ENCODE results near the gene EEF2KMT.
"Not testable (repeated sequence)": the region's sequence is repeated elsewhere in the genome, so short reads cannot be mapped to it uniquely, and the experiment has no call there.

The EEF2KMT gene, protein sequence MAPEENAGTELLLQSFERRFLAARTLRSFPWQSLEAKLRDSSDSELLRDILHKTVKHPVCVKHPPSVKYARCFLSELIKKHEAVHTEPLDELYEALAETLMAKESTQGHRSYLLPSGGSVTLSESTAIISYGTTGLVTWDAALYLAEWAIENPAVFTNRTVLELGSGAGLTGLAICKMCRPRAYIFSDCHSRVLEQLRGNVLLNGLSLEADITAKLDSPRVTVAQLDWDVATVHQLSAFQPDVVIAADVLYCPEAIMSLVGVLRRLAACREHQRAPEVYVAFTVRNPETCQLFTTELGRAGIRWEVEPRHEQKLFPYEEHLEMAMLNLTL

GRCh38 chr16:5097470-5098220, at the start of gene EEF2KMT:
TSS of gene EEF2KMT (minus strand) at chr16:5097795. CDS start at chr16:5097739, 56 bp downstream.
- peak; percentile 99 for DNase-seq

DNA sequence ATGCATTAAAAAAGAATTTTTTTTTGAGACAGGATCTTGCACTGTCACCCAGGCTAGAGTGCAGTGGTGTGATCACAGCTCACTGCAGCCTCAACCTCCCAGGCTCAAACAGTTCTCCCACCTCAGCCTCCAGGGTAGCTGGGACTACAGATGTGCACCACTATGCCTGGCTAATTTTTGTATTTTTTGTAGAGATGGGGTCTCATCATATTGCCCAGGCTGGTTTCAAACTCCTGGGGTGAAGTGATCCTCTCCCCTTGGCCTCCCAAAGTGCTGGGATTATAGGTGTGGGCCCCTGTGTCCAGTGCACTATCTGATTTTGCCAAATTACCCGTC, 47.0 kb upstream of the EEF2KMT start:
- not testable (repeated sequence) for DNase-seq

DNA sequence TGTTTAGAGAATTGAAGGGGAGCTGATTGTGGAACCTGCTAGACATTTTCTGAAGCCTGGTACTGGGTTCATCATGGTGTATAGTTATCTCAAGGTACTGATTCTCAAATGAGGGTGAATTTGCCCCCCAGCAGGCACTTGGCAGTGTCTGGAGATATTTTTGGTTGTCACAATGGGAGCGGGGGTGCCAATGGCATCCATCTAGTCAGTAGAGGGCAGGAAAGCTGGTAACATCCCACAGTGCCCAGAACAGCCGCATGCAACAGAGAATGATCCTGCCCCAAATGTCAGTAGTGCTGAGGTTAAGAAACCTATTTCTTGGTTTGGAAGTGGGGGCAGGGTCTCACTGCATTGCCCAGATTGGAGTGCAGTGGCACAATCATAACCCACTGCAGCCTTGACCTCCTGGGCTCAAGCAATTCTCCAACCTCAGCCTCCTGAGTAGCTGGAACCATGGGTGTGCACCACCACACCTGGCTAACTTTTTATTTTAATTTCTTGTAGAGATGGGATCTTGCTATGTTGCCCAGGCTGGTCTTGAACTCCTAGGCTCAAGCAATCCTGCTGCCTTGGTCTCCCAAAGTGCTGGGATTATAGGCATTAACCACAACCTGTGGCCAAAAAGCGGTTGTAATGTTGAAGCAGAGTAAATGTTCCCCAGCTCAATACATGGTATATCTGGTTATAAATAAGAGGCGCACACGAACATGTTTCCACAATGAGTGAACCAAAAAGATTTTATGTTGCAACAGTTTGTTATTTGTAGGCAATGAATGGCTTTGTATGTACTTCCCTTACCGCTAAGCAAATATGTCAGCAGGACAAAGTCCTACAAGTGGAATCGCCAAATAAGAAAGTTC, 46.4 kb upstream of the EEF2KMT start:
- DNase-seq, result no peak

DNA sequence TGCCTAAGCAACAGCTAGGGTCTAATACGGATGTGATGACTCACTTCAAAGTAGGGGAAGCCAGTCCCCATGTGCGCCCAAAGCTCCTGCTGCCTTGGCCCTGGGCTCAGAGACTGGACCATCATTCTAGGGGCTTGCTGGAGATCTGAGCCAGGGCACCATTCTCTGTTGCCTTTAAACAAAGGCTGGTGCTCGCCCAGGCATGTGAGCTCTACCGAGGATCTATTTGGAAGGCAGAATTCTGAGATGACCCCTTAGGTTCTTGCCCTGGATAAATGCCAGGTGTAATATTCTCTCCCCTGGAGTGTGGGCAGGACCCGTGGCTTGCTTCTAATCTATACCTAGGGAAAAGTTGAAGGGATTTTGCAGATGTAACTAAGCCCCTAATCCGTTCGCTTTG, 42.6 kb upstream of the EEF2KMT start:
- DNase-seq, result not testable (repeated sequence)

DNA sequence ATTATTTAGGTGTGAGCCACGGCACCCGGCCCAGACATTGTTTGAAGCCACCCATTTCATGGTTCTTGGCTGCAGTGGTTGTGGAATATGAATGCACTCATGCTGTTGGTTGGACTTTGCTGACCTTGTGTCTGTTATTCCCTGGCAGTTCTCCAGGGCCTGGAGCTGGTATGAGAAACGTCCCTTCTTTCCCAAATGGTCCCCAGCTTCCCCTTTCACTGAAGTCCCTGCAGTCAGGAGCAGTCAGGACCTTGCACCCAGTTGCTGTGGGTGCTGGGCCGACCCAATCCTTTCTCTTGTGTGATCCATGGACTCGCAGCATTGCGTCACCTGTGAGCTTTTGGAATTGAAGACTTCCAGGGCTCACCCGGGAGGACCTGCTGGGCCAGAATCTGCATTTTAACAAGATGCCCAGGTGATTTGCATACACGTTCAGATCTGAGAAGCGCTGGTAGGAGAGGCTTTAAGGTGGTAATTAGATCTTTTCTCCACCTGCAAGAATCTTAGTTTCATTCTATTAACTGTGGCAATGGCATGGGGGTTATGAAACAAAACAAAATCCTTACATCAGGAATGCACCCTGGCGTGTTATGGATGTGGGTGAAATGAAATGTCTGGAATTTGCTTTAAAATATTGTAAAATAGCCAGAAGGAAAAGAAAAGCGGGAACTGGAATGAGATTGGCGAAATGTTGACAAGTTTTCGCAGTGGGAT, 37.3 kb upstream of the EEF2KMT start:
- not testable (repeated sequence) for DNase-seq

DNA sequence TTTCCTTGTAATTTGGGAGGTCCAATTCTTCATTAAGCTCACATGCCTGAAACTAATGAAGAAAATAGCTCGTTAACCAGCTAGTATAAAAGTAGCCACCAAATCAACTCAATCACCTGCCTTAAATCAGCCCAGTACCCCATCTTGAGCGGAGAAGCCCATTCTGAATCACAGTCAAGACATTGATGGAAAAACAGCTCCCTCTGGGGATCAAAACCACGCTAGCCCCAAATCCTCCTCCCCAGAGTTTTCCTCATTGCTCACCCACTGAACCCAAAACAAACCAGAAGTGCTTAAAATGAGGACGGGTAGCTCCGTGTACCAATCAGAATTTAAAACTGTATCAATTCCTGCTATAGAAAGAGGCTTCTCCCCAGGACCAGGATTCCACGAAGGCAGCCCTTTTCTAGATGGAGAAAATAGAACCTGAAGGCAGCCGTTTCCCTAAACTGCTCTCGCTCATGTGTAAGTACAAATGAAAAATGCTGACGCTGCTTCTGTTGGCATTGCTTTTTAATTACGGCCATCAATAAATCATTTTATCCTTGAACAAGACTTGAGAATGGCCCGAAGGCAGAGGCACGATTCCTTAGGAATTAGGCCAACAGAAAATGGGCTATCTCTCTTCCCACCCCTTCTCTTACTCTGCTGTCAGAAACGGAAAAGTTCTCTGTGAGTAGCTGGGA, 35.5 kb upstream of the EEF2KMT start:
- not testable (repeated sequence) for DNase-seq

DNA sequence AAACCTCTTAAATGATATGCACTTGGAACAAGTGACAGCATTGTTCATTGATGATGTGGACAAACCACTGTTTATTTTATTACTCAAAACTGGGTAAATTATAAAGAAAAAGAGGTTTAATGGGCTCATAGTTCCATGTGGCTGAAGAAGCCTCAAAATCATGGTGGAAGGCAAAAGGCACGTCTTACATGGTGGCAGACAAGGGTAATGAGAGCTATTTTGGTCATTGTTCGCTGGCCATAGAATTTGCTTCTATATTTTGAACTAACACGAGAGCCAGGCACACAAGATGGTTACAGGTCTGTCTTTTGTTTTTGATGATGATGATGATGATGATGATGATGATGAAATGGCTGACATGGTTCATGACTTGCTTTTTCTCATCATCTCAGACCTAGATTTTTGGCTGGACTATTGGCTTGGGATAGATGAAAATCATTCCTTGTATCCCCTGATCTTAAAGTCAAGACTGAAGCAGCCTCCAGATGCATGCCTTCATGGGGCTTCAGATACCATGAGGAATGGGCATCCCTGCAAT, 33.9 kb upstream of the EEF2KMT start:
- DNase-seq, result not testable (repeated sequence)

DNA sequence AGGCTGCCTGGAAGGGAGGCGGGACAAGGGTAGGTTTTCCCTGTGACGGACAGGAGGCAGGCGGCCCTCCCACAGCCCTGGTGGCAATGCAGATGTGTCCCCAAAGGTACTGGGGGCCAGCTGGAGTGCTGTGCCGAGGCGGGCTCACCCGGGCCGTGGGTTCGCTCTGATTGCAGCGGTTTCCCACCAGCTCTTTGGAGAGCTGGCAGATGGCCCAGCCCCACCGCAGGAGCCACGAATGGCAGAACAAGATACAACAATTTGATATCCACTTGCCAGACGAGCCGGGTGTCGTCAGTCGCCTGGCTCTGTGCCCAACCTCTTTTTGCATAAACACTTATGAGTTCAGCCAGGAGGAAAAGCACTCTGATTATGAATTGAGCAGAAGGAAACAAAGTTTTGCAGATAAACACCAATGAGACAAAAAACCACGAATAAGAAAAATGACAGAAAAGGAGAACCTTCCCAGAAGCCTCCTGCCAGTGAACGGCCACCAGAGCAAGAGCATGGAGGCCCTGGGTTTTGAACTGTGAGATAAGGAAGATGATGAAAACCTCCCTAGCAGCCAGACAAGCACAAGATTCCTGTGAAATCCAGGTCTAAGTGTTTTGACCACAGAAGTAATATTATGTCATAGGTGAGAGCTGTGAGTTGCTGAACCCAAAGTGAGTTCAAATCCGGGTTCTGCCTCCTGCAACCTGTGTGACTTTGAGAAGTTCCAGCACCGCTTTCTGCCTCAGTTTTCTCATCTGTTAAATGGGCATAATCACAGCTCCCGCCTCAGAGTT, 19.9 kb upstream of the EEF2KMT start:
- DNase-seq, result not testable (repeated sequence)

DNA sequence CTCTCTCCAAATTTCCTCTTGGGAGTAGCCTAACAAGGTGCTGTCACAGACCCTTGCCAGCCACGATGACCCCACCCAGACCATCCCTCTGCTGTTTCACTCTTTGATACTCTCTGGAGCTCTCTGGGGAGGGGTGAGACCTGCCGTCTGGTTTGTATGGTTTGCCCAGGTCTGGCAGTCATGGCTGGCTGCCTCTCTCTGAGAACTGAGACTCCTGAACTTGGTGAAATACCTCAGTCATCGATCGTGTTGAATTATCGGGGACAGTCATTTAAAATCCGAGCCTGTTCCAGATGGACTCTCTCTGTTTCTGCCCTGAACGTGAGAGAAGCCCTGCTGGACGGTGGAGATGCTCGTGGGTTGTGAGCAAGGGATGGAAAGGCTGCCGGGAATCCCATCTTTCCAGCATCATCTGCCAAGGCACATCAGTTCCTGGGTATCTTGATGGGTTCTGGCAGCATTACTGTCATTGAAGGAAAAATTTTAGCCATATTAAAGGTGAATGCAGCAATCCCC, 19.2 kb upstream of the EEF2KMT start:
- not testable (repeated sequence) for DNase-seq

DNA sequence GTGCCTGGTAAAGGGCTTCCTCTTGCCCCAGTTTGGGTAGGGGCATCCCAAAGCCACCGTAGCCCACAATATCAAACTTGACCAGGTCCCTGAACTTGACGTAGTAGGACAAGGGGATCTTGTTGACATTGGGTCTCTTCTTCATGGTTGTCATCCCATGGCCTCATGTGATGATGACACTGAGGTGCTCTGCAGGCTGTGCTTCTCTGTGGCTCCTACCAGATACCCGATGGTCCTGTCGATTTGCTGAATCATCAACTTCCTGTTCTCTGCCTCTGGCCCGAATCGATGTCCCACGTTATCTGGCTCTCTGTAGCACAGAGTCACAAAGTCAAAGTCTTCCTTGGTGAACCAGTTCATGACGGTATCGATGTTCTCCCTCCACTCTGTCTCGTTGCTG, 13.3 kb upstream of the EEF2KMT start:
- not testable (repeated sequence) for DNase-seq

GRCh38 chr16:5108505-5109158, 11.0 kb upstream of the EEF2KMT start:
- no peak for DNase-seq

GRCh38 chr16:5105039-5105438, 7.4 kb upstream of the EEF2KMT start:
- DNase-seq, result not testable (repeated sequence)

- DNase-seq, result not testable (repeated sequence)
Measured at GRCh38 chr16:5103296-5104032, 5.9 kb upstream of the EEF2KMT start.

DNA sequence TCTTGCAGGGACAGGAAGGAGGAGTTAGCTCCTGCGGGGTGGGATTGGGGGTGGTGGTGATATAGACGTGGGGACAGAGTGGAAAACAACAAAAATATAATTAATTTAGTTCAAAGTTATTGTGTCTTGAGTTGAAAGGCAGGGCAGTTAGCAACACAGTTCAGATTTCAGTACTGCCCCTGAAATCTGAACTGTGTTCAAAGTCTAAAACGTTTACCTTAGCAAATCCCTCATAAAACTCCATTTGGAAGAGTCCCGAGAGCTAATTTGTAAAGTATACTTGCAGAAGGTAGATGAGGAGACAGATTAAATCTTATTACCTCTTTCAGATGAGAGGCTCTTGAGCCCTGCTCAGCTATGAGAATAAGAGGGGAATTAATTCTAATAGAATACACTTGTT, 1.6 kb upstream of the EEF2KMT start:
- DNase-seq, result not testable (repeated sequence)

GRCh38 chr16:5098221-5099159, 895 bp upstream of the EEF2KMT start:
- peak; percentile 49 for DNase-seq

DNA sequence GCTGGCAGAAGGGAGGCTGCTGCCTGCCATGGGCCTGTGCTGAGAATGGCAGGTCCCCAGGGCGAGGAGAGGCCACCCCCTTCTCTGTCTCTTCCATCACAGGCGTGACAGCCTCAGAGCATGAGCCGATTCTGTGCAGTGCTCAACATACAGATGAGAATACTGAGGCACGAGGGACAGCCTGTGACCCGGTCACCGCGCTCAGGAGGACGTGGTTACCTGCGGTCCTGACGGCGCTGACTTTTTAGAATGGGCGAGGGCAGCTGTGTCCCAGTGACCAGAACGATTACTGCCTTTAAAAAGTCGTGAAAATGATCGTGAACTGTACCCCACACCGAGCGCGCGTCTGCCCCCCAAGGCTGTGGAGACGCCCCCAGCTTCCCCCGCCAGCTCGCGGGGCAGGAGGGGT, 530 bp downstream of the EEF2KMT start:
- peak; percentile 13 for DNase-seq

DNA sequence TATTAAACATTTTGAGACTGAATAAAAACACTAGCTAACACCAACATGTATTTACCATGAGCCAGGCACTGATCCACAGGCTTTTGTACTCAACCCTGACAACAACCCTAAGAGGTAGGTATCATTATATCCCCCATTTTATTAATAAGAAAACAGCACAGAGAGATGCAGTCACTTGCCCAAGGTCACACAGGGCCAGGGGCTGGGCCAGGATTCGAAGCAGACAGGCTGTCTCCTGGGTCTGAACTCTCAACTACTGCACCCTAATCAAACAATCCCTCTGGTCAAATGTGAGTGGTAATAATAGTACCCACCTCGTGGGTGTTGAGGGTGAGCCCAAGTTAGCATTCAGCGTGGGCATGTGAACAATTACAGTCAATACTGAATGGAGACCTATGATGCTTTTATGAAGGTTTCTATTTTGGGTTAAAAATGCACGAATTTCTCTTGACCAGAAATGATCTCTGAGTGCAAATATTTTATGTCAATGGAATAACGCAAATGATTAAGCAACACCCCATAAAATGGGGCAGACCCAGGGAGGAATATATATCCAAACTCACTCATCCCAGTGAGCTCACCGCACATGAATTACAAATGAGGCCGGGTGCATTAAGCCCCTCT, 1.0 kb downstream of the EEF2KMT start:
- not testable (repeated sequence) for DNase-seq
